Measurements from ENCODE around the gene PCAT6. TPM values are rescaled to one million over a fixed set of nuclear protein-coding genes. Genes with fewer than 3 reads are reported as not detected.

PCAT6 gene
- total and polyA plus RNA-seq, 2 of the 8 experiments (the other 6 are each of a cell fraction or from before 2014, with no cell fraction given), result 4.6 to 14.7 TPM

DNA sequence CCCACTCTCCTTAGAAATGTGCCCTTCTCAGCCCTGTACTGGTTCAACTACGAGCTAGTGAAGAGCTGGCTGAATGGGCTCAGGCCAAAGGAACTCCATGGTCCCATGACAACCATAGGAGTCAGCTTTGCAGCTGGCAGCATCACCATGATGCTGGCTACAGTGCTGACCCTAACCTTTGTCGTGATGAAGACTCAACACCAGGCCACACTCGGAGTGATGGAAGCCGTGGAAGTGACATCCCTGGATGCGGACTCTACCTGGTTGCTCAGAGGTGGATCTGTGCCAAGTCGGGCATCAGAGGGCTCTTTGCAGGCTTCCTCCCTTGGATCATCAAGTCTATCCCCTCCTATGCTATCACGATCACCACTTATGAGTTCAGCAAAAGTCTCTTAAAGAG is 14.1 kb upstream of the PCAT6 start:
- H2AFZ ChIP-seq (ENCODE audit: low read length), result no peak overlapping the region
- POLR2A ChIA-PET (ENCODE audit: partially characterized antibody), result interaction anchor here (0.6 to 3.3 kb wide), 7 partner anchors 9 to 54 kb away, joined by 3 to 23 read pairs (median 3); partner anchors contain the start of genes KDM5B and PCAT6
- no peaks in the 10 kb centered on the region for H3K23me2 ChIP-seq (ENCODE audit: low read depth, low read length)
- H2BK20ac ChIP-seq (ENCODE audit: low read length), result no peak overlapping the region
- DNase-seq (ENCODE audit: low read depth in 1 of 2, low spot score in 2 of 2) (peak in 1 of 2 experiments; percentile 41), FAIRE-seq (no peak)
- H2AK5ac ChIP-seq (ENCODE audit: low read depth, low read length), result no peak overlapping the region
- peaks cover 30 to 66% of the 10 kb centered on the region in 2 experiments for H4K20me1 ChIP-seq (replicated peaks in 1 of 2; ENCODE audit: control insufficient read depth in 1 of 2, insufficient read depth in 2 of 2, low read length in 2 of 2)
- H3K4me3 ChIP-seq (ENCODE audit: extremely low read depth in 1 of 4, insufficient read depth in 2 of 4, low read depth in 3 of 4, low read length in 4 of 4), result no peak overlapping the region
- H2BK15ac ChIP-seq (ENCODE audit: low read length), result no peak overlapping the region
- WGBS, 2 experiments (ENCODE audit: extremely low coverage in 1 of 2, insufficient coverage in 1 of 2, insufficient read length in 1 of 2, insufficient replicate concordance in 2 of 2, low coverage in 1 of 2, low lambda C conversion rate in 2 of 2, missing lambda C conversion rate in 1 of 2), result 93% methylated on average over 7 of the region's 7 CpGs; no CpG with 5 or more reads in 1 of the 2 experiments
- H2BK12ac ChIP-seq (ENCODE audit: low read depth, low read length), result no peak overlapping the region
- no peak overlapping the region for H4K5ac ChIP-seq (ENCODE audit: insufficient read length, low read depth, low read length)
- no peak overlapping the region for H2BK5ac ChIP-seq (ENCODE audit: low read depth, low read length)
- no peak overlapping the region for H4K91ac ChIP-seq (replicated peaks; ENCODE audit: insufficient read length, low read length)
- H3K27ac ChIP-seq (ENCODE audit: low read depth, low read length), result no peak overlapping the region
- no peak overlapping the region for H2BK120ac ChIP-seq (replicated peaks; ENCODE audit: low read depth, low read length)
- no peaks in the 10 kb centered on the region for H3K9me3 ChIP-seq (ENCODE audit: insufficient read depth in 2 of 2, low read depth in 1 of 2, low read length in 1 of 2)
- no peak overlapping the region for H3K4me2 ChIP-seq (ENCODE audit: insufficient read depth in 1 of 2, low read depth in 2 of 2, low read length in 2 of 2)
- H3K4me1 ChIP-seq (replicated peaks in 1 of 4; ENCODE audit: control insufficient read depth in 3 of 4, insufficient read depth in 4 of 4, low read length in 3 of 4), result peaks cover 0 to 5% (median 3%) of the 10 kb centered on the region in 4 experiments; a peak in 5 of 7 replicates
- no peak overlapping the region for H3K14ac ChIP-seq (ENCODE audit: insufficient read length)
- CTCF ChIA-PET (ENCODE audit: partially characterized antibody), result interaction anchor here (0.6 to 1.8 kb wide), 7 partner anchors 8 to 693 kb away, joined by 3 to 6 read pairs (median 4); no protein-coding TSS in a partner anchor
- H3K4ac ChIP-seq (replicated peaks; ENCODE audit: insufficient read length, low read depth, low read length), result no peak overlapping the region
- H3K27me3 ChIP-seq (replicated peaks in 1 of 4; ENCODE audit: control insufficient read depth in 3 of 4, extremely low read depth in 1 of 4, insufficient read depth in 3 of 4, low read length in 3 of 4), result no peaks in the 10 kb centered on the region
- H3K56ac ChIP-seq (replicated peaks; ENCODE audit: insufficient read length, low read depth, low read length), result no peak overlapping the region
- H3K23ac ChIP-seq (ENCODE audit: insufficient read length), result no peak overlapping the region
- H4K8ac ChIP-seq (ENCODE audit: extremely low read depth, insufficient read depth, low read length), result no peak overlapping the region; the same call in 1 of the 2 replicates
- peak overlapping the region in 1 of 4 experiments; percentile 20; a peak in 3 of 7 replicates for H3K9ac ChIP-seq (replicated peaks in 1 of 4; ENCODE audit: extremely low read depth in 1 of 4, low read depth in 3 of 4, low read length in 3 of 4)
- peaks cover 0 to 2% (median 0%) of the 10 kb centered on the region in 4 experiments; a peak in 2 of 8 replicates for H3K36me3 ChIP-seq (ENCODE audit: control insufficient read depth in 2 of 4, insufficient read depth in 4 of 4, low read length in 3 of 4)
- no peak overlapping the region for H3K18ac ChIP-seq (ENCODE audit: extremely low read depth, low read length)
- peaks cover 65 to 100% of the 10 kb centered on the region in 2 experiments for H3K79me2 ChIP-seq (ENCODE audit: control insufficient read depth in 1 of 2, insufficient read depth in 2 of 2, low read length in 2 of 2)
- H3K79me1 ChIP-seq (ENCODE audit: low read depth, low read length), result peaks cover 13% of the 10 kb centered on the region
- no peak for TF ChIP-seq POLR2A (IDR thresholded peaks at IDR 0.05; ENCODE audit: control extremely low read depth in 1 of 2, low read depth in 2 of 2, low read length in 2 of 2)
- TF ChIP-seq, protein P1, sequence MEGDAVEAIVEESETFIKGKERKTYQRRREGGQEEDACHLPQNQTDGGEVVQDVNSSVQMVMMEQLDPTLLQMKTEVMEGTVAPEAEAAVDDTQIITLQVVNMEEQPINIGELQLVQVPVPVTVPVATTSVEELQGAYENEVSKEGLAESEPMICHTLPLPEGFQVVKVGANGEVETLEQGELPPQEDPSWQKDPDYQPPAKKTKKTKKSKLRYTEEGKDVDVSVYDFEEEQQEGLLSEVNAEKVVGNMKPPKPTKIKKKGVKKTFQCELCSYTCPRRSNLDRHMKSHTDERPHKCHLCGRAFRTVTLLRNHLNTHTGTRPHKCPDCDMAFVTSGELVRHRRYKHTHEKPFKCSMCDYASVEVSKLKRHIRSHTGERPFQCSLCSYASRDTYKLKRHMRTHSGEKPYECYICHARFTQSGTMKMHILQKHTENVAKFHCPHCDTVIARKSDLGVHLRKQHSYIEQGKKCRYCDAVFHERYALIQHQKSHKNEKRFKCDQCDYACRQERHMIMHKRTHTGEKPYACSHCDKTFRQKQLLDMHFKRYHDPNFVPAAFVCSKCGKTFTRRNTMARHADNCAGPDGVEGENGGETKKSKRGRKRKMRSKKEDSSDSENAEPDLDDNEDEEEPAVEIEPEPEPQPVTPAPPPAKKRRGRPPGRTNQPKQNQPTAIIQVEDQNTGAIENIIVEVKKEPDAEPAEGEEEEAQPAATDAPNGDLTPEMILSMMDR (IDR thresholded peaks at IDR 0.05; ENCODE audit: control extremely low read depth in 1 of 3, insufficient read depth in 1 of 3, low read depth in 1 of 3, low read length in 3 of 3), result no peak
- no peak for TF ChIP-seq FOSL1 (IDR thresholded peaks at IDR 0.05; ENCODE audit: insufficient read depth, low read depth, low read length)
- no peak for TF ChIP-seq SP4 (IDR thresholded peaks at IDR 0.05; ENCODE audit: low read length)
- no peak for TF ChIP-seq RFX5 (IDR thresholded peaks at IDR 0.05; ENCODE audit: borderline replicate concordance, low read depth, low read length)
- TF ChIP-seq CBX5 (IDR thresholded peaks at IDR 0.05; ENCODE audit: low read depth, low read length), result no peak
- TF ChIP-seq RNF2 (IDR thresholded peaks at IDR 0.05; ENCODE audit: borderline replicate concordance, low read depth, low read length, missing control alignments, poor library complexity, severe bottlenecking), result no peak
- TF ChIP-seq, protein P2, sequence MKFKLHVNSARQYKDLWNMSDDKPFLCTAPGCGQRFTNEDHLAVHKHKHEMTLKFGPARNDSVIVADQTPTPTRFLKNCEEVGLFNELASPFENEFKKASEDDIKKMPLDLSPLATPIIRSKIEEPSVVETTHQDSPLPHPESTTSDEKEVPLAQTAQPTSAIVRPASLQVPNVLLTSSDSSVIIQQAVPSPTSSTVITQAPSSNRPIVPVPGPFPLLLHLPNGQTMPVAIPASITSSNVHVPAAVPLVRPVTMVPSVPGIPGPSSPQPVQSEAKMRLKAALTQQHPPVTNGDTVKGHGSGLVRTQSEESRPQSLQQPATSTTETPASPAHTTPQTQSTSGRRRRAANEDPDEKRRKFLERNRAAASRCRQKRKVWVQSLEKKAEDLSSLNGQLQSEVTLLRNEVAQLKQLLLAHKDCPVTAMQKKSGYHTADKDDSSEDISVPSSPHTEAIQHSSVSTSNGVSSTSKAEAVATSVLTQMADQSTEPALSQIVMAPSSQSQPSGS (IDR thresholded peaks at IDR 0.05; ENCODE audit: low read length), result no peak
- no peak for TF ChIP-seq POLR2AphosphoS5 (IDR thresholded peaks at IDR 0.05; ENCODE audit: low read depth, low read length)
